ENCODE measurements around the gene CHST7. TPM values are rescaled to one million over a fixed set of nuclear protein-coding genes. Genes with fewer than 3 reads are reported as not detected.
A peak's percentile ranks its signal among the peaks of the same experiment; 100 is the strongest.

CHST7 gene
- total and polyA plus RNA-seq, 2 of the 4 experiments (the other 2 are of a cell fraction): 2.9 to 4.8 TPM

GRCh38 chrX:46579250-46579649 is 5.7 kb downstream of the CHST7 start:
- no peak overlapping the region for H2AK9ac ChIP-seq (replicated peaks; ENCODE audit: low read depth, low read length, poor library complexity)
- dilution Hi-C loops (cut with HindIII; ENCODE audit: low sequenced_read_pairs, unreplicated experiment): no loop called here
- peaks cover 4% of the 10 kb centered on the region; the same call in 1 of the 2 replicates for H3K4me1 ChIP-seq (ENCODE audit: control insufficient read depth, insufficient read depth, low read length)
- 0 out of 2 replicates have a peak overlapping the region, but pooled peaks have one; percentile 10 for H2BK20ac ChIP-seq (ENCODE audit: low read depth, low read length)
- H3K4me3 ChIP-seq (ENCODE audit: insufficient read depth, low read depth, low read length): no peak overlapping the region
- ChIA-PET CTCF (no interaction called here), POLR2A (ENCODE audit: unreplicated experiment) (no interaction called here)
- no peak overlapping the region for H4K91ac ChIP-seq (ENCODE audit: insufficient read depth, low read depth, low read length)
- H3K27me3 ChIP-seq (ENCODE audit: control insufficient read depth, insufficient read depth, low read length): no peaks in the 10 kb centered on the region
- no peak overlapping the region for H4K8ac ChIP-seq (ENCODE audit: low read depth in 2 of 2, low read length in 2 of 2)
- ATAC-seq (ENCODE audit: low read depth) (no peak), DNase-seq (no peak)
- H3K9ac ChIP-seq (ENCODE audit: low read depth, low read length): no peak overlapping the region
- H4K5ac ChIP-seq (ENCODE audit: low read depth, low read length): no peak overlapping the region
- H2AK5ac ChIP-seq (ENCODE audit: low read depth, low read length): no peak overlapping the region
- intact Hi-C loops (cut with micrococcal nuclease): loop anchor here (5.0 kb wide), 1 partner anchor 218 kb away; no protein-coding TSS in a partner anchor
- 0 out of 2 replicates have a peak, but pooled peaks cover 3% of the 10 kb centered on the region for H3K9me1 ChIP-seq (ENCODE audit: insufficient read depth, low read length)
- H2BK5ac ChIP-seq (ENCODE audit: low read depth, low read length, poor library complexity, severe bottlenecking): no peak overlapping the region
- no peak overlapping the region for H2BK15ac ChIP-seq (ENCODE audit: low read depth, low read length)
- no peak overlapping the region for H3K4ac ChIP-seq (ENCODE audit: low read depth, low read length)
- H3K4me2 ChIP-seq (ENCODE audit: low read depth, low read length): no peak overlapping the region
- WGBS, 2 experiments (ENCODE audit: extremely low coverage in 2 of 2, insufficient read length in 1 of 2): 100% methylated on average over 1 of the region's 1 CpG; no CpG with 5 or more reads in 1 of the 2 experiments
- no peak overlapping the region for H3K56ac ChIP-seq (ENCODE audit: extremely low read depth, insufficient read depth, low read length)
- in situ Hi-C loops (cut with MboI; ENCODE audit: low sequenced_read_pairs): no loop called here
- no TSS peak for BruUV-seq (replicated peaks)
- H4K20me1 ChIP-seq (ENCODE audit: insufficient read depth, low read length): no peaks in the 10 kb centered on the region
- H2AFZ ChIP-seq (replicated peaks; ENCODE audit: low read length, poor library complexity): no peak overlapping the region
- no peaks in the 10 kb centered on the region for H3K9me3 ChIP-seq (ENCODE audit: control insufficient read depth, insufficient read depth, low read length)
- H3K27ac ChIP-seq (ENCODE audit: insufficient read depth, low read length): no peak overlapping the region
- TF ChIP-seq MAZ (IDR thresholded peaks at IDR 0.05; ENCODE audit: borderline replicate concordance, low read depth, low read length): no peak
- TF ChIP-seq RAD21 (IDR thresholded peaks at IDR 0.05; ENCODE audit: low read length): no peak
- TF ChIP-seq USF2 (IDR thresholded peaks at IDR 0.05; ENCODE audit: low read depth, low read length): no peak
- no peak for TF ChIP-seq SMC3 (IDR thresholded peaks at IDR 0.05; ENCODE audit: low read depth, low read length)
- TF ChIP-seq ELK1 (IDR thresholded peaks at IDR 0.05; ENCODE audit: borderline replicate concordance, low read depth, low read length): no peak
- TF ChIP-seq FOS (IDR thresholded peaks at IDR 0.05; ENCODE audit: low read depth, low read length): no peak
- no peak for TF ChIP-seq POLR2A (IDR thresholded peaks at IDR 0.05; ENCODE audit: low read depth, low read length)
- TF ChIP-seq RFX5 (IDR thresholded peaks at IDR 0.05; ENCODE audit: low read depth, low read length): no peak
- TF ChIP-seq CHD1 (IDR thresholded peaks at IDR 0.05; ENCODE audit: low read depth, low read length): no peak
- TF ChIP-seq MXI1 (IDR thresholded peaks at IDR 0.05; ENCODE audit: borderline replicate concordance, low read depth, low read length): no peak
- TF ChIP-seq RCOR1 (IDR thresholded peaks at IDR 0.05; ENCODE audit: insufficient replicate concordance, low read length): no peak
- TF ChIP-seq CEBPB (IDR thresholded peaks at IDR 0.05; ENCODE audit: low read depth, low read length): no peak
- TF ChIP-seq MAFK (IDR thresholded peaks at IDR 0.05; ENCODE audit: low read depth, low read length): no peak
- TF ChIP-seq CTCF (conservative IDR thresholded peaks at IDR 0.05; ENCODE audit: low read depth, low read length): no peak
- TF ChIP-seq BHLHE40 (IDR thresholded peaks at IDR 0.05; ENCODE audit: low read depth, low read length): no peak
- no peak overlapping the region; the same call in 1 of the 2 replicates for H3K23ac ChIP-seq (ENCODE audit: low read depth, low read length)
- peaks cover 7 to 37% of the 10 kb centered on the region in 2 experiments; a peak in 2 of 4 replicates for H3K79me1 ChIP-seq (ENCODE audit: low read depth in 1 of 2, low read length in 2 of 2)
- no peak overlapping the region for H3K18ac ChIP-seq (ENCODE audit: low read depth, low read length)
- H3K36me3 ChIP-seq (ENCODE audit: control insufficient read depth, insufficient read depth, low read length): no peaks in the 10 kb centered on the region
- H2BK120ac ChIP-seq (ENCODE audit: low read depth, low read length): no peak overlapping the region
- no peak overlapping the region for H3K14ac ChIP-seq (replicated peaks; ENCODE audit: low read depth, low read length)
